Panc1 (cell line): ENCODE measurements around the gene NPDC1. TPM values are rescaled to one million over a fixed set of nuclear protein-coding genes. Genes with fewer than 3 reads are reported as not detected.

Source experiments
- ATAC-seq: fragments of 200-7000 bp; cut with Tn5 transposase; 2 replicates; pipeline ENCODE4 v1.9.1; 2020; ENCODE audit warnings: mild to moderate bottlenecking, moderate library complexity
- BruUV-seq: library from RNA; stranded (reverse); fragments of 400-500 nt; replicated peaks from 2 replicates; lab custom pipeline; 2021; lab: Mats Ljungman, UMichigan
- CTCF ChIA-PET: fragments of 300-600 bp; sonication (Branson Sonifier 250); formaldehyde crosslinking; loops from one replicate; lab custom pipeline; 2022; ENCODE audit warnings: antibody characterized with exemption; lab: Charles Lee
- POLR2A ChIA-PET: fragments of 300-600 bp; sonication (Branson Sonifier 250); formaldehyde crosslinking; loops from one replicate; lab custom pipeline; 2022; ENCODE audit warnings: antibody characterized with exemption; lab: Charles Lee
- DNase-seq: peaks from one replicate; pipeline ENCODE4 v3.0.0-alpha.2; 2010; ENCODE audit warnings: low read depth, low spot score
- H3K27ac ChIP-seq: 2 replicates; pipeline ENCODE4 v1.5.1; 2011; ENCODE audit warnings: mild to moderate bottlenecking, low read length, inconsistent platforms
- H3K27me3 ChIP-seq: fragments of 200-500 bp; sonication (Bioruptor generic); 2 replicates; pipeline ENCODE4 v1.6.0; 2014; ENCODE audit warnings: low read length, inconsistent platforms; ENCODE audit not compliant: control insufficient read depth, insufficient read depth
- H3K36me3 ChIP-seq: fragments of 200-500 bp; sonication (Bioruptor generic); 2 replicates; pipeline ENCODE4 v1.5.1; 2014; ENCODE audit warnings: inconsistent platforms, mild to moderate bottlenecking, low read length, moderate library complexity; ENCODE audit not compliant: control insufficient read depth, insufficient read depth
- H3K4me1 ChIP-seq: 2 replicates; pipeline ENCODE4 v1.5.1; 2011; ENCODE audit warnings: inconsistent platforms, mild to moderate bottlenecking, low read length, moderate library complexity; ENCODE audit not compliant: control insufficient read depth, insufficient read depth
- H3K4me3 ChIP-seq, 2 experiments: 2 replicates each; pipeline ENCODE4 v1.5.1; 2011 to 2012; ENCODE audit warnings: low read depth in 2 of 2, low read length in 2 of 2, mild to moderate bottlenecking in 2 of 2, inconsistent platforms in 1 of 2, moderate library complexity in 1 of 2
- H3K9me3 ChIP-seq: fragments of 200-500 bp; sonication (Bioruptor generic); 2 replicates; pipeline ENCODE4 v1.5.1; 2014; ENCODE audit warnings: low read depth, mild to moderate bottlenecking, inconsistent platforms, low read length, moderate library complexity; ENCODE audit not compliant: control insufficient read depth, insufficient read depth
- CTCF ChIP-seq: fragments of 450-650 bp; IDR thresholded peaks from 2 replicates; pipeline ENCODE4 v1.5.1; 2017; ENCODE audit warnings: mild to moderate bottlenecking
- POLR2AphosphoS5 ChIP-seq: IDR thresholded peaks from 2 replicates; pipeline ENCODE4 v1.6.1; 2012; ENCODE audit warnings: mild to moderate bottlenecking, low read depth, low read length, moderate library complexity
- SIN3A ChIP-seq: IDR thresholded peaks from 2 replicates; pipeline ENCODE4 v1.6.1; 2012; ENCODE audit warnings: low read depth, mild to moderate bottlenecking, low read length, moderate library complexity, borderline replicate concordance; ENCODE audit not compliant: insufficient read depth
- TCF7L2 ChIP-seq: IDR thresholded peaks from 2 replicates; pipeline ENCODE4 v1.6.1; 2011; ENCODE audit warnings: mild to moderate bottlenecking, low read depth, low read length, inconsistent platforms
- in situ Hi-C: cut with HindIII; loops from 2 replicates; pipeline ENCODE4 v1.10.0; 2016; ENCODE audit warnings: low sequenced_read_pairs, low pct_unique_long_range_greater_than_20kb
- intact Hi-C: fragments of 100-400 bp; cut with micrococcal nuclease; formaldehyde crosslinking; loops from one replicate; pipeline ENCODE4 v1.10.0; 2022; ENCODE audit not compliant: unreplicated experiment
- total RNA-seq: library from RNA; stranded (reverse); gene quantifications from one replicate; pipeline ENCODE4 v1.2.1, GENCODE V29; 2021; ENCODE audit not compliant: unreplicated experiment
- TF ChIP-seq, protein P1 (sequence below), 2 experiments: IDR thresholded peaks; 2 replicates each; pipeline ENCODE4 v1.6.1; 2011 to 2012; ENCODE audit warnings: low read depth in 2 of 2, control low read depth in 1 of 2, low read length in 1 of 2, mild to moderate bottlenecking in 1 of 2, moderate library complexity in 1 of 2; ENCODE audit not compliant: insufficient read depth in 1 of 2

Gene NPDC1
- total RNA-seq, 1 experiment from 2014 or later: 43.5 TPM

- TF ChIP-seq CTCF: no peak
- no peak for TF ChIP-seq SIN3A
- TF ChIP-seq TCF7L2: no peak
- TF ChIP-seq POLR2AphosphoS5: no peak
- TF ChIP-seq, protein P1, sequence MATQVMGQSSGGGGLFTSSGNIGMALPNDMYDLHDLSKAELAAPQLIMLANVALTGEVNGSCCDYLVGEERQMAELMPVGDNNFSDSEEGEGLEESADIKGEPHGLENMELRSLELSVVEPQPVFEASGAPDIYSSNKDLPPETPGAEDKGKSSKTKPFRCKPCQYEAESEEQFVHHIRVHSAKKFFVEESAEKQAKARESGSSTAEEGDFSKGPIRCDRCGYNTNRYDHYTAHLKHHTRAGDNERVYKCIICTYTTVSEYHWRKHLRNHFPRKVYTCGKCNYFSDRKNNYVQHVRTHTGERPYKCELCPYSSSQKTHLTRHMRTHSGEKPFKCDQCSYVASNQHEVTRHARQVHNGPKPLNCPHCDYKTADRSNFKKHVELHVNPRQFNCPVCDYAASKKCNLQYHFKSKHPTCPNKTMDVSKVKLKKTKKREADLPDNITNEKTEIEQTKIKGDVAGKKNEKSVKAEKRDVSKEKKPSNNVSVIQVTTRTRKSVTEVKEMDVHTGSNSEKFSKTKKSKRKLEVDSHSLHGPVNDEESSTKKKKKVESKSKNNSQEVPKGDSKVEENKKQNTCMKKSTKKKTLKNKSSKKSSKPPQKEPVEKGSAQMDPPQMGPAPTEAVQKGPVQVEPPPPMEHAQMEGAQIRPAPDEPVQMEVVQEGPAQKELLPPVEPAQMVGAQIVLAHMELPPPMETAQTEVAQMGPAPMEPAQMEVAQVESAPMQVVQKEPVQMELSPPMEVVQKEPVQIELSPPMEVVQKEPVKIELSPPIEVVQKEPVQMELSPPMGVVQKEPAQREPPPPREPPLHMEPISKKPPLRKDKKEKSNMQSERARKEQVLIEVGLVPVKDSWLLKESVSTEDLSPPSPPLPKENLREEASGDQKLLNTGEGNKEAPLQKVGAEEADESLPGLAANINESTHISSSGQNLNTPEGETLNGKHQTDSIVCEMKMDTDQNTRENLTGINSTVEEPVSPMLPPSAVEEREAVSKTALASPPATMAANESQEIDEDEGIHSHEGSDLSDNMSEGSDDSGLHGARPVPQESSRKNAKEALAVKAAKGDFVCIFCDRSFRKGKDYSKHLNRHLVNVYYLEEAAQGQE (IDR thresholded peaks at IDR 0.05; ENCODE audit: insufficient read depth in 1 of 2, low read depth in 2 of 2, low read length in 1 of 2): no peak
- POLR2A ChIA-PET: interaction anchor here (0.7 kb wide), 1 partner anchor 91 kb away, joined by 4 read pairs; no protein-coding TSS in a partner anchor
- BruUV-seq: no TSS peak
- H3K9me3 ChIP-seq: no peaks in the 10 kb centered on the region
- in situ Hi-C loops (no loop called here), intact Hi-C loops (no loop called here)
- H3K4me3 ChIP-seq: no peak overlapping the region
- DNase-seq: no peak
- no peak overlapping the region for H3K27ac ChIP-seq
- no peaks in the 10 kb centered on the region for H3K27me3 ChIP-seq
- peaks cover 17% of the 10 kb centered on the region for H3K4me1 ChIP-seq
- CTCF ChIA-PET: no interaction called here
- no peaks in the 10 kb centered on the region; the same call in 1 of the 2 replicates for H3K36me3 ChIP-seq
- no peak for ATAC-seq
Measured at GRCh38 chr9:136994888-136995230, 51.1 kb downstream of the NPDC1 start.

GRCh38 chr9:136994180-136994887 is 51.6 kb downstream of the NPDC1 start:
- no peak for TF ChIP-seq TCF7L2
- TF ChIP-seq SIN3A: no peak
- TF ChIP-seq, protein P1 (IDR thresholded peaks at IDR 0.05; ENCODE audit: insufficient read depth in 1 of 2, low read depth in 2 of 2, low read length in 1 of 2): no peak
- TF ChIP-seq CTCF: no peak
- no peak for TF ChIP-seq POLR2AphosphoS5
- Histone ChIP-seq H3K4me1 (peaks cover 17% of the 10 kb centered on the region), H3K4me3 (no peak overlapping the region), H3K9me3 (no peaks in the 10 kb centered on the region), H3K27me3 (no peaks in the 10 kb centered on the region), H3K36me3 (no peaks in the 10 kb centered on the region; the same call in 1 of the 2 replicates), H3K27ac (no peak overlapping the region)
- no TSS peak for BruUV-seq
- DNase-seq (no peak), ATAC-seq (no peak)
- CTCF ChIA-PET: interaction anchor here (1.0 kb wide), 1 partner anchor 35 kb away, joined by 5 read pairs; no protein-coding TSS in a partner anchor
- in situ Hi-C loops (no loop called here), intact Hi-C loops (no loop called here)
- POLR2A ChIA-PET: no interaction called here
